Sigmoid colon (tissue), 7 donors: ENCODE data around the gene ZNF366. TPM values are rescaled to one million over a fixed set of nuclear protein-coding genes. Genes with fewer than 3 reads are reported as not detected.

ENCODE experiments used
- DNase-seq: peaks from one replicate; pipeline ENCODE4 v3.0.0-alpha.2; 2019
- H3K27ac ChIP-seq, 4 donors: fragments of 200-600 bp; sonication (generic); one replicate each; pipeline ENCODE4 v1.5.1; 2016 to 2019; ENCODE audit warnings: mild to moderate bottlenecking in 1 of 4
- H3K27me3 ChIP-seq, 3 donors: fragments of 200-600 bp; sonication (generic); one replicate each; pipeline ENCODE4 v1.5.1; 2019; ENCODE audit warnings: mild to moderate bottlenecking in 1 of 3
- H3K36me3 ChIP-seq, 4 donors: fragments of 200-600 bp; sonication (generic); one replicate each; pipeline ENCODE4 v1.5.1; 2016 to 2019
- H3K4me1 ChIP-seq, 4 donors: fragments of 200-600 bp; sonication (generic); one replicate each; pipeline ENCODE4 v1.5.1; 2017 to 2019
- H3K4me3 ChIP-seq, 4 donors: fragments of 200-600 bp; sonication (generic); one replicate each; pipeline ENCODE4 v1.5.1; 2017 to 2019; ENCODE audit warnings: mild to moderate bottlenecking in 2 of 4, moderate library complexity in 1 of 4
- H3K9me3 ChIP-seq, 4 donors: fragments of 200-600 bp in 3 of 4; sonication (generic) in 3 of 4; one replicate each; pipeline versions ENCODE4 v1.5.1 to v1.6.1; 2013 to 2019
- CTCF ChIP-seq, 4 experiments: fragments of 450-650 bp in 3 of 4; fragments of 200-600 bp in 1 of 4; IDR thresholded peaks; one replicate each; pipeline ENCODE4 v1.5.1; 2016 to 2019; ENCODE audit warnings: antibody characterized with exemption in 4 of 4, mild to moderate bottlenecking in 3 of 4, moderate library complexity in 2 of 4
- EP300 ChIP-seq, 4 donors: sonication (generic); formaldehyde crosslinking; IDR thresholded peaks; one replicate each; pipeline ENCODE4 v1.6.1; 2017; ENCODE audit warnings: antibody characterized with exemption in 4 of 4
- POLR2A ChIP-seq, 2 donors: fragments of 450-650 bp; IDR thresholded peaks; one replicate each; pipeline ENCODE4 v1.6.1; 2016; ENCODE audit warnings: antibody characterized with exemption in 2 of 2, mild to moderate bottlenecking in 2 of 2, moderate library complexity in 2 of 2
- POLR2AphosphoS5 ChIP-seq, 4 donors: sonication (generic); formaldehyde crosslinking; IDR thresholded peaks; one replicate each; pipeline ENCODE4 v1.6.1; 2017; ENCODE audit warnings: antibody characterized with exemption in 4 of 4
- WGBS, 2 donors: extraction: QIAGEN DNeasy Blood & Tissue Kit; methylation state at CpG; one replicate each; pipeline ENCODE4 v1.1.7; 2013; 5-methylcytosine and 5-hydroxymethylcytosine counted together
- intact Hi-C: fragments of 100-400 bp; cut with DNase I; formaldehyde crosslinking; loops from one replicate; pipeline ENCODE4 v1.15.1; 2023
- polyA plus RNA-seq, 3 donors: library from polyadenylated mRNA; stranded (reverse); fragments of 200-250 nt; gene quantifications; one replicate each; pipeline ENCODE4 v1.2.3, GENCODE V29; 2013
- total RNA-seq, 4 donors: library from RNA; depleted of rRNA; stranded (reverse); fragments of >200 nt; gene quantifications; one replicate each; pipeline ENCODE4 v1.1.0, GENCODE V29; 2016
- donor health status: healthy with polysubstance abuse.
- donor health status: Bipolar disorder and iron deficiency.
- donor health status: healthy.

Gene ZNF366
- total and polyA plus RNA-seq, 7 donors, result 0.46 to 3.9 (median 1.8) TPM

- peak overlapping the region in 3 of 4 donors; percentile 30 to 58 (median 32) for H3K27ac ChIP-seq
- no peak for DNase-seq
- no peak overlapping the region for H3K4me3 ChIP-seq
- no peaks in the 10 kb centered on the region for H3K27me3 ChIP-seq
- no peaks in the 10 kb centered on the region for H3K36me3 ChIP-seq
- H3K4me1 ChIP-seq, result peaks cover 0 to 14% (median 0%) of the 10 kb centered on the region in 4 donors
- 68 to 72% methylated on average over 2 of the region's 2 CpGs for WGBS, 2 donors
- intact Hi-C loops, result no loop called here
- peaks cover 0 to 14% (median 7%) of the 10 kb centered on the region in 4 donors for H3K9me3 ChIP-seq
- TF ChIP-seq POLR2AphosphoS5 (IDR thresholded peaks at IDR 0.05), result no peak
- no peak for TF ChIP-seq EP300 (IDR thresholded peaks at IDR 0.05)
- no peak for TF ChIP-seq POLR2A (IDR thresholded peaks at IDR 0.05)
- TF ChIP-seq CTCF (IDR thresholded peaks at IDR 0.05), result no peak
Measured at GRCh38 chr5:72402381-72402890, 104.8 kb downstream of the ZNF366 start.

GRCh38 chr5:72400950-72401349, 106.3 kb downstream of the ZNF366 start:
- no peaks in the 10 kb centered on the region for H3K36me3 ChIP-seq
- intact Hi-C loops, result no loop called here
- peaks cover 0 to 14% (median 7%) of the 10 kb centered on the region in 4 donors for H3K9me3 ChIP-seq
- no peak for DNase-seq
- no peaks in the 10 kb centered on the region for H3K27me3 ChIP-seq
- H3K4me3 ChIP-seq, result no peak overlapping the region
- H3K4me1 ChIP-seq, result peaks cover 0 to 14% (median 0%) of the 10 kb centered on the region in 4 donors
- no peak overlapping the region for H3K27ac ChIP-seq
- TF ChIP-seq CTCF (IDR thresholded peaks at IDR 0.05) (no peak), EP300 (IDR thresholded peaks at IDR 0.05) (no peak), POLR2AphosphoS5 (IDR thresholded peaks at IDR 0.05) (no peak), POLR2A (IDR thresholded peaks at IDR 0.05) (no peak)
- WGBS, 2 donors, result 58 to 95% methylated on average over 1 of the region's 1 CpG

GRCh38 chr5:72397836-72398235, 109.4 kb downstream of the ZNF366 start:
- no peak overlapping the region for H3K27ac ChIP-seq
- TF ChIP-seq CTCF (IDR thresholded peaks at IDR 0.05), result no peak
- TF ChIP-seq POLR2A (IDR thresholded peaks at IDR 0.05), result no peak
- no peak for TF ChIP-seq POLR2AphosphoS5 (IDR thresholded peaks at IDR 0.05)
- TF ChIP-seq EP300 (IDR thresholded peaks at IDR 0.05), result no peak

GRCh38 chr5:72394688-72395087, 112.5 kb downstream of the ZNF366 start:
- Histone ChIP-seq H3K36me3 (no peaks in the 10 kb centered on the region), H3K27me3 (no peaks in the 10 kb centered on the region), H3K4me1 (peaks cover 0 to 28% (median 22%) of the 10 kb centered on the region in 4 donors), H3K9me3 (no peaks in the 10 kb centered on the region), H3K4me3 (no peak overlapping the region), H3K27ac (no peak overlapping the region)
- TF ChIP-seq POLR2A (IDR thresholded peaks at IDR 0.05) (no peak), CTCF (IDR thresholded peaks at IDR 0.05) (no peak), EP300 (IDR thresholded peaks at IDR 0.05) (no peak), POLR2AphosphoS5 (IDR thresholded peaks at IDR 0.05) (no peak)
- intact Hi-C loops, result no loop called here
- WGBS, 2 donors, result 18 to 31% methylated on average over 2 of the region's 2 CpGs
- DNase-seq, result no peak

More at GRCh38 chr5:72397836-72398235, 109.4 kb downstream of the ZNF366 start:
- intact Hi-C loops, result no loop called here
- DNase-seq, result no peak
- no peak overlapping the region for H3K4me3 ChIP-seq
- H3K9me3 ChIP-seq, result peaks cover 0 to 14% (median 7%) of the 10 kb centered on the region in 4 donors
- peaks cover 0 to 12% (median 2%) of the 10 kb centered on the region in 4 donors for H3K4me1 ChIP-seq
- 79 to 83% methylated on average over 6 of the region's 6 CpGs for WGBS, 2 donors
- H3K36me3 ChIP-seq, result no peaks in the 10 kb centered on the region
- no peaks in the 10 kb centered on the region for H3K27me3 ChIP-seq

GRCh38 chr5:72393052-72393451, 114.2 kb downstream of the ZNF366 start:
- peak overlapping the region; percentile 38 to 77 (median 55) for H3K27ac ChIP-seq
- intact Hi-C loops, result no loop called here

More at GRCh38 chr5:72393052-72393451, 114.2 kb downstream of the ZNF366 start:
- Histone ChIP-seq H3K36me3 (no peaks in the 10 kb centered on the region), H3K9me3 (no peaks in the 10 kb centered on the region), H3K4me1 (peaks cover 0 to 35% (median 27%) of the 10 kb centered on the region in 4 donors), H3K27me3 (no peaks in the 10 kb centered on the region), H3K4me3 (no peak overlapping the region)
- TF ChIP-seq EP300 (IDR thresholded peaks at IDR 0.05) (no peak), POLR2AphosphoS5 (IDR thresholded peaks at IDR 0.05) (no peak), POLR2A (IDR thresholded peaks at IDR 0.05) (no peak)
- DNase-seq, result no peak

Other genes with a start within 250 kb of the ZNF366 start
- 10 to 100 TPM; 44.8 to 64.0 (median 49.6) TPM for gene MRPS27, start 187.2 kb downstream of the ZNF366 start, total RNA-seq
- 10 to 100 TPM; 23.1 to 38.2 (median 23.4) TPM for gene MRPS27, start 187.2 kb downstream of the ZNF366 start, polyA plus RNA-seq
- 10 to 100 TPM in 1 of 4 donors, 1 to 10 TPM in 3; 5.4 to 12.7 (median 6.0) TPM for gene PTCD2, start 187.0 kb downstream of the ZNF366 start, total RNA-seq
- gene PTCD2, start 187.0 kb downstream of the ZNF366 start, polyA plus RNA-seq, result 1 to 10 TPM in 2 of 3 donors, under 1 TPM in 1; 0.60 to 3.5 (median 1.2) TPM